ENCODE measurements around the gene MYOZ2.

The MYOZ2 gene

GRCh38 chr4:119205690-119206089 is 70.1 kb downstream of the MYOZ2 start:
- no peak for DNase-seq

DNA sequence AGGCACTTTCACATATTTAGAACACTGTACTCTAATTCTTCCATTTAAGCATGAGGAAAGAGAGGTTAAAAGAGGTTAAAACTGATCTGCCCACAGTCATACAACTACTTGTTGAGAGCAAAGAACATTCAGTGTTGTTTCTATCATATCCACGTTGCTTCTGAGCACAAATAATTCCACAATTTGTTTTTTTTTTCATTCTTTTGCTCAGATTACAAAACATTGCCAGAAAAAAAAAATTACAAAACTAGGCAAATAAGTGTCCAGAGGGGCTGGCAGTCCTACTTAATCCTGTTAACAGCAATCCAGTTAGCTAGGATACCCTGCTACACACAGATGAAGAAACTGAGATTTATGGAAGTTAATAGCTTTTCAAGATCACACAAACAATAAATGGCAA is 70.5 kb downstream of the MYOZ2 start:
- no peak for DNase-seq

DNA sequence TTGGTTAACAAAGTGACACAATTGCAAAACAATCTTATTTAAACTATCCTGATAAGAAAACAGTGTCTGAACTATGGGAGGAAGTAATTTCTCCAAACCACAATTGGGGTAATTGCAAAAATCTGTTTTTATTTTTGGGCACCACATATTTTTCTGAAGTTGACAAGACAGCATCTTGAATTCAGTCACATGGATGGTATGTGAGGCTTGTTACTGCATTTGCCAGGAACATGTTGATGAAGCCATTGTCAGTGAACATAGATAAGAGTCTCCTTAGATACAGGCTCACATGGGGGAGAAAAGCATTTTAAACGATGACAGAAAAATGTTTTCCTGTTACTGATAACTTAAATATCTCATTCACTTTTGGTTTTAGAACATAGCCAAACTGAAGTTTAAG is 71.4 kb downstream of the MYOZ2 start:
- DNase-seq, result no peak

DNA sequence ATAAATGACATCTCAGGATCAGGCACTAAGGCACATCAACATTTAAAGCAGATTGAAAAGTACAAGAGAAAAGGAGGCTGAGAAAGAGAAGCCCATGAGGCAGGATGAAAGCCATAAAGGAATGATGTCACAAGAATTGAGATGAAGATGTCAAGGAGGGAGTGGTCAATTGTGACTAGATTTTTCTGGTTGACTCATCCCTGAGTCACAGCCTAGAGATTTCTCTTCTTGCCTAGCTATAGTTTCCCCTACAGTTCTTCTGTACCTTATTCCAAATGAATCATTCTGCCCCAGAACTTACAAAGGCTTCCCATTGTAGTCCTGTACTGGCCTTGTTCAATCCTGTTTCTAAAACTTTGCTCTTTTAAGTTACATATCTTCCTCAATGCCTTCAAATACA is 73.4 kb downstream of the MYOZ2 start:
- no peak for DNase-seq

DNA sequence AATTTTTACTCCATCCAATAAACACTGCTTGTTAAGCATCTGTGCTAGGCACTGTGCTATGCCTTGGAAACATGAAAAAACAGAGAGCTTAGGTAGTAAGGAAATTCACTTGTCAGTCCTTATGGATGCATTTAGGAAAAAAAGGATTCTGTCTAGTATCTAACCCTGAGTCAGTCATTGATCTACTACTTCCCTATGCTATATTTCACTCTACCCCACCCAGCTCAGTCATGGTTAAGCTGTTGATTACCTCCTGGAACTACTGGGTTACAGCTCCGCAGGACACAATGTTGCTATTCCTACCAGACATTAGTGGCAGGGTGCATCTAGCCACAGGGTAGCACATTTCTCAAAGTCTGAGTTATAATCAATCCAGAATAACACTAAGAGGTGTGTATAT is 74.0 kb downstream of the MYOZ2 start:
- DNase-seq, result no peak

GRCh38 chr4:119210775-119211174 is 75.1 kb downstream of the MYOZ2 start:
- DNase-seq, result no peak

DNA sequence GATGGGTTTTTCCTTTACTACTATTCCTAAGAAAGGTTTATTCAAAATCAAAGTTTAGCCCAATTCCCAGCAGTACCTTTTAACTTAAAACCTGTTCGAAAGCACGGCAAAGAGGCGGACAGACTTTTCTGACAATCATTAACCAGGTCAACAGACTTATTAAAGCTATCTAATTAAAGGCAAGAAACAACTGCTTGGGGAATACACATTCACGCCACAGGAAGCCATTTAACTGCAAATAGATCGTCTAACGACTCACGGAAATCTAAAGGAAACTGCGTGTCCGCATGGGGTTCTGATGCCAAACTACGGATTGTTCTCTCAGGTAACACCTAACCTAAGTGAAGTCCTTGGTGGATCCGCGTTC is 76.2 kb downstream of the MYOZ2 start:
- DNase-seq, result no peak

DNA sequence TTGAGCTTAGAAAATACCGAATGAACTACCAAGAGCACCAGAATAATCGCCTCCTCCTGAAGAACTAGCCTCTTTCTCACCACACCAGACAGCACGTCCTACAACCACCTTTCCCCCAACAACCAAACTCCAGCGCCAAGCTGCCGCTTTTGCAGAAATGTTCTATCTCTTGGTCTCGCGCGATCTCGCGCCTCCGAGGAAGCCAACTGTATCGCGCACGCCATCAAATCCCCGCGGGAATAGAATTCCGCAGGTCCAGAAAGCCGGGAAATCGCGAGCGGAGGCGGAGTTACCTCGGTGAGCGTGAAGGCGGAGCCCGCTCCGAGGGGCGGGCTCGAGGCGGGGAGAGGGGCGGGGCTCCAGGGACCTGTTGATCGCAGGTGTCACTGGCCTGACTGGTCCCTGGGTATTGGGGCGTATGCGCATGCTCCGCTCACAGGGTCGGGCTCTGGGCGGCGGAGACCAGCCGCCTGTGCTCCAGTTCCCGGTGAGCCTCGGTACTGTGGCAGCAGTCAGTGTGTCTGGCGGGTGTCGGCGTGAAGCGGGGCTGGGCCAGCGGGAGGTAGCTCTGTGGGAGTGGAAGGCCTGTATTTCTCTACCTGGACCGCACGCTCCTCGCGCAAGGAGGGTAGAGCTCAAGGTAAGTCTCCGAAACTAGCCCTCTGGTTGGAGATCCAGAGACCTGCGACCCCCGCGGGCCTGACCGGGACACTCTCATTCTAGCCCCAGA is 76.8 kb downstream of the MYOZ2 start, which contains the start of gene USP53:
USP53 (plus strand) TSS at position 480 of the 730 bp plus-strand sequence. CDS start 27,047 bp downstream, outside the sequence.
- peak; percentile 95 for DNase-seq

DNA sequence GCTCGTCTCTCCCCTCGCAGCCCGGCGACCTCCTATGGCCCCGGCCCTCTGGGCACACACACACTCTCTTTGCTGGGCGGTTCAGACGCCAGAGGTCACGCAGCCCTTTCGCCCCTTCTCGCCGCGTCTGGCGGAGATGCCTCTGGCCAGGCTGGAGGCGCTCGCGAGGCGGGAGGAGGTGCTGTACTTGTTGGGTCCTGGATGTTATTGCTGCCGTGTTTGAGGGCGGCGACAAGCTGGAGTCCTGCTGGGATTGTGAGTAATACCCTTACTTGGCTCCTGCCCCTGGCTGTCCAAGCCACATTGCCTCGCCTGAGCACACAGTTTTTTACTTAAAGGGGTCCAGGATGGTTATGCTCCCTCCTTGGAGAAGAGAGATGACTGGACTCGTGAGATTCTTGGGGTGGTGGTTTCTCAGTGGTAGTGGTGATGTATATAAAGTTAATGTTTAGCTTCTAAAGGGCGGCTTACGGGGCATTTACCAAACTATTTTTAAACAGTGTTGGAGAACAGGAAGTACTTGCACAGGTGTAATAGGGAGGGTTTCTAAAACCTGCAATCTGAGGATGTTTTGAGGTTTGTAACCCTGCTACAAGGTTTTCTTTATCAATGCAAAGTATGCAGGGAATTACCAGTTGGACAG is 77.5 kb downstream of the MYOZ2 start:
- DNase-seq, result peak; percentile 81

- DNase-seq, result no peak
Observed at GRCh38 chr4:119218093-119218492, 82.5 kb downstream of the MYOZ2 start.

- no peak for DNase-seq
Observed at GRCh38 chr4:119221412-119221811, 85.8 kb downstream of the MYOZ2 start.

- no peak for DNase-seq
Observed at GRCh38 chr4:119227690-119228089, 92.1 kb downstream of the MYOZ2 start.

- DNase-seq, result no peak
Observed at GRCh38 chr4:119228406-119228805, 92.8 kb downstream of the MYOZ2 start.

- no peak for DNase-seq
Observed at GRCh38 chr4:119229908-119230687, 94.5 kb downstream of the MYOZ2 start.

GRCh38 chr4:119231491-119231890 is 95.9 kb downstream of the MYOZ2 start:
- no peak for DNase-seq

GRCh38 chr4:119232286-119232685 is 96.7 kb downstream of the MYOZ2 start:
- DNase-seq, result no peak

DNA sequence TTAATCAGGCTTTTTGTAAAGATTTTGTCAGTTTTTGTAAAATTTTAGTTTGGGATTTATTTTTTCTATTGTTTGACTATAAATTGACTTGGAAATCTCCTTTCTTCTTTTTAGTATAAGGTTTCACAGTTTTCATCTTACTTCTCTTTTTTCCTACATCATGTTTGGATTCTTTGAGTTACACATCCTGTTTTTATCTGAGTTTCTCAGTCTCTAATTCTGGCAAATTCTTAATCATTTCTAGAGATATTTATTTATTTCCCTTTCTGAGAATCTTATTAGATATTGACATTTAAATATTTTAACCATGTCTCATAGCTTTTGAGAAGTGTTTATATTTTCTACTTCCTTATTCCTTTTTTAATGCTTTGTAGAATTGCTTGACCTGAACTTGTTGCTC is 97.6 kb downstream of the MYOZ2 start:
- no peak for DNase-seq

- DNase-seq, result no peak
Observed at GRCh38 chr4:119233750-119234149, 98.1 kb downstream of the MYOZ2 start.

DNA sequence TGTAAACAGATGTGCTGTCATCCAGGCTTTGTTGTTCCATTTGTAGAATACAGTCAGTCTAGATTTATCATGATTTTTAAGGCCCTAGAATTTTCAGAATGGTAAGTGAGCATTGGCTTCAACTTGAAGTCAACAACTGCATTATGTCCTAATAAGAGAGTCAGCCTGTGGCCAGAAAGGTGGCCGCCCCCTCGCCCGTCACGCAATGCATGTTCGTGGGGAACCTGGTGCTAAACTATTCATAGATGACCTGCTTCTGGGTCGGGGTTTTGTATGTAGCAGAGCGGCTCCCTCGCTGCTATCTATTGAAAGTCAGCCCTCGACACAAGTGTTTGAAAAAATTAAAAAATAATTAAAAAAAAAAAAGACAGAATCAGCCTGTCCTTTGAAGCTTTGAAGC is 101.6 kb downstream of the MYOZ2 start:
- no peak for DNase-seq

Data from right forelimb (tissue), 1 donor.